Activated T-helper 9 cell treated with anti-CD3 and anti-CD28 coated beads, Interleukin-2, amount 50 U/mL, for 16 hours (primary cell): ENCODE measurements around the gene CACNA1I.

Source experiments
- DNase-seq: peaks from one replicate; pipeline ENCODE4 v3.0.0-alpha.2; 2020; ENCODE audit warnings: low read depth

The CACNA1I gene

GRCh38 chr22:39598017-39598965 lies 27.7 kb downstream of the CACNA1I start:
- peak; percentile 59 for DNase-seq

- no peak for DNase-seq
Observed at GRCh38 chr22:39600491-39601179, 30.1 kb downstream of the CACNA1I start.

GRCh38 chr22:39601180-39601535 lies 30.6 kb downstream of the CACNA1I start:
- DNase-seq: no peak

GRCh38 chr22:39603345-39603744 lies 32.8 kb downstream of the CACNA1I start:
- DNase-seq: no peak

GRCh38 chr22:39610246-39610645 lies 39.7 kb downstream of the CACNA1I start:
- DNase-seq: no peak

GRCh38 chr22:39610766-39611165 lies 40.2 kb downstream of the CACNA1I start:
- DNase-seq: no peak

GRCh38 chr22:39611360-39611759 lies 40.8 kb downstream of the CACNA1I start:
- no peak for DNase-seq

- DNase-seq: no peak
Observed at GRCh38 chr22:39612811-39613548, 42.4 kb downstream of the CACNA1I start.

GRCh38 chr22:39613549-39613921 lies 43.0 kb downstream of the CACNA1I start:
- no peak for DNase-seq

GRCh38 chr22:39614442-39614841 lies 43.9 kb downstream of the CACNA1I start:
- no peak for DNase-seq

- no peak for DNase-seq
Observed at GRCh38 chr22:39616051-39616450, 45.5 kb downstream of the CACNA1I start.

- no peak for DNase-seq
Observed at GRCh38 chr22:39616781-39617180, 46.2 kb downstream of the CACNA1I start.

- no peak for DNase-seq
Observed at GRCh38 chr22:39617342-39617741, 46.8 kb downstream of the CACNA1I start.

GRCh38 chr22:39617970-39618757 lies 47.6 kb downstream of the CACNA1I start:
- DNase-seq: no peak

GRCh38 chr22:39618996-39619530 lies 48.5 kb downstream of the CACNA1I start:
- no peak for DNase-seq

- DNase-seq: no peak
Observed at GRCh38 chr22:39620924-39621690, 50.6 kb downstream of the CACNA1I start.

GRCh38 chr22:39621826-39622225 lies 51.3 kb downstream of the CACNA1I start:
- no peak for DNase-seq

GRCh38 chr22:39622881-39623367 lies 52.4 kb downstream of the CACNA1I start:
- peak; percentile 54 for DNase-seq

- no peak for DNase-seq
Observed at GRCh38 chr22:39623603-39624500, 53.3 kb downstream of the CACNA1I start.

- DNase-seq: no peak
Observed at GRCh38 chr22:39624501-39624821, 53.9 kb downstream of the CACNA1I start.
